ENCODE data around the gene CHAT.

Gene CHAT

GRCh38 chr10:49612513-49613164, 1.2 kb upstream of the CHAT start:
- ATAC-seq: no peak

- no peak for ATAC-seq
Measured at GRCh38 chr10:49613165-49613881, 514 bp upstream of the CHAT start.

- ATAC-seq: no peak
Measured at GRCh38 chr10:49614242-49615198, 683 bp downstream of the CHAT start.

- ATAC-seq: no peak
Measured at GRCh38 chr10:49615213-49615612, 1.4 kb downstream of the CHAT start.

- no peak for ATAC-seq
Measured at GRCh38 chr10:49615721-49616120, 1.9 kb downstream of the CHAT start.

GRCh38 chr10:49616421-49617101, 2.7 kb downstream of the CHAT start:
- no peak for ATAC-seq

GRCh38 chr10:49617121-49618020, 3.5 kb downstream of the CHAT start:
- ATAC-seq: no peak

GRCh38 chr10:49618821-49619220, 5.0 kb downstream of the CHAT start:
- ATAC-seq: no peak

- ATAC-seq: no peak
Measured at GRCh38 chr10:49619613-49620012, 5.8 kb downstream of the CHAT start.

- ATAC-seq: no peak
Measured at GRCh38 chr10:49620286-49620810, 6.5 kb downstream of the CHAT start.

- ATAC-seq: no peak
Measured at GRCh38 chr10:49620841-49621378, 7.1 kb downstream of the CHAT start.

- no peak for ATAC-seq
Measured at GRCh38 chr10:49621561-49621960, 7.7 kb downstream of the CHAT start.

- ATAC-seq: no peak
Measured at GRCh38 chr10:49622426-49623425, 8.9 kb downstream of the CHAT start.

GRCh38 chr10:49624629-49625028, 10.8 kb downstream of the CHAT start:
- no peak for ATAC-seq

- no peak for ATAC-seq
Measured at GRCh38 chr10:49625411-49625810, 11.6 kb downstream of the CHAT start.

- ATAC-seq: no peak
Measured at GRCh38 chr10:49627038-49627437, 13.2 kb downstream of the CHAT start.

GRCh38 chr10:49627644-49628247, 13.9 kb downstream of the CHAT start:
- ATAC-seq: no peak

- ATAC-seq: no peak
Measured at GRCh38 chr10:49628599-49628998, 14.8 kb downstream of the CHAT start.

GRCh38 chr10:49629431-49629881, 15.6 kb downstream of the CHAT start:
- no peak for ATAC-seq
